CMK (cell line): ENCODE measurements around the gene IRF4.

ENCODE experiments used
- DNase-seq: peaks from one replicate; pipeline ENCODE4 v3.0.0-alpha.2; 2010; ENCODE audit warnings: low read depth

Gene IRF4

DNA sequence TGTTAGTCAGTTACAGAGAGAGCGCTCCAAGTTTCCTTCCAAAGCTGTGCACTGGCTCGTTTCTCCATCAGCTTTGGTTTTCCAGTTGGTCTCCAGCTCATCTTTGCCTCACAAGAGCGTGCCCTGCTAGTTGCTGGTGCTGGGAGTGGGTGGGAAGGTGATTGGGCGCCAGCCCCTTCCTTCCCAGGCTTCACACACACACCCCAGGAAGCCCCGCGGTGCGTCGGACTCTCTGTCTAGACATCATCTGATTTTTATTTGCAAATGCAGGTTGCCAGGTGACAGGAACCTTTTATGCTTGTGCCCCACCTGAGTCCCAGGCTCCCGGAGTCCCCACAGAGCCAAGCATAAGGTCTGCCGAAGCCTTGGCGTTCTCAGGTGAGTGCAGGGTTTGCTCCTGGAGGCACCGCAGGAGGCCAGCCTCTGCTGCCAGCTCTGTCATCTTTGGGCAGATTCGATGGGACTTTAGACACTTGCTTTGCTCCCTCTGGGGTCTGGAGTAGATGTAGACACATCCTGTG is 7.1 kb downstream of the IRF4 start:
- DNase-seq: no peak

DNA sequence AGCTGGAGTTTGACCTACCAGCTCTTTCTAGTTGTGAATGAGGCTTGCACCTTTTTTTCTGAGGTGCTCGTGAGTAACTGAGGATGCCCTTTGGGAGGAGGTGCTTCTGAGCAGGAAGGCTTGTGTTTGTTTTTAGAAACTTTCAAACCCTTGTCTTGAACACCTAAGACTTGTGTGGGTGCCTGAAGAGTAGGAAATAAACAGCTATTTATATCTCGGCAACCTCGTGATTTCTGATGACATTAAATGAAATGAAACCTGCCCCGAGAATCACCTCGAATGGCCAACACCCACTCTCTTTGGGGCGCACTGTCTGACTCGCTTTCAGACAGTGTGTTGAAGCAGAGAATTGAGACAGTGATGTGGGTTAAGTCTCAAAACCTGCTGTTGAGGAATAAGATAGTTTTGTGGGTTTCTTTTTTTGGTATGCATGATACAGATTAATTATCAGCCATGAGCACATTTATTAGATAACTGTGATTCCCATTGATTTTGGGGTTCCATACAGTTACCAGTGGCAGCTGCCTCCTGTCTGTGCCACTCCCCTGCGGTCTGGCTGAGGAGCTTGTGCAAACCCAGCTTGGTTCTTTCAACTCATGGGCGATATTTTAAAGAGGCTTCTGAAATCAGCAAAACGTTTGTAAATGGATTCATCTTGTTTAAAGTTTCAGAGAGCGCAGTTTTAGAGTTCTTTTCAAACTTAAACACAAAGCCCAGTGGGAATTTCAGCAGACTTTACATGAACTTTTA is 8.4 kb downstream of the IRF4 start:
- DNase-seq: no peak

DNA sequence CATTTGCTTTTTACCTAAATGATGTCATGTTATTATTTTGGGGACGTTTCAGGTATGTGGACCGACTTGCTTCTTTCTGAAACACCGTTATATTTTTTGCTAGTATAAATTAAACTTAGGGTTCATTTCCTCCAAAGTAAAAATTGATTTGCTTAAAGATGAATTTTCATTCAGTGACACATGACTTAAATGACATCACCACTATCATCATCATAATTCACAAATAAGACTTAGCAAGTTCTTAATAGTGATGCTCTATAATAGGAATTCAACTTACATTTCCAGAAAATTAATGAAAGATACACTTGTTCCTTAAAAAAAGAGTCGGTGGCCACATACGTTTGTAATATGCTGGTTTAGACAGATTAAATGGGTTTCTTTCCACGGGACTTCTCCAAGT is 9.3 kb downstream of the IRF4 start:
- no peak for DNase-seq

DNA sequence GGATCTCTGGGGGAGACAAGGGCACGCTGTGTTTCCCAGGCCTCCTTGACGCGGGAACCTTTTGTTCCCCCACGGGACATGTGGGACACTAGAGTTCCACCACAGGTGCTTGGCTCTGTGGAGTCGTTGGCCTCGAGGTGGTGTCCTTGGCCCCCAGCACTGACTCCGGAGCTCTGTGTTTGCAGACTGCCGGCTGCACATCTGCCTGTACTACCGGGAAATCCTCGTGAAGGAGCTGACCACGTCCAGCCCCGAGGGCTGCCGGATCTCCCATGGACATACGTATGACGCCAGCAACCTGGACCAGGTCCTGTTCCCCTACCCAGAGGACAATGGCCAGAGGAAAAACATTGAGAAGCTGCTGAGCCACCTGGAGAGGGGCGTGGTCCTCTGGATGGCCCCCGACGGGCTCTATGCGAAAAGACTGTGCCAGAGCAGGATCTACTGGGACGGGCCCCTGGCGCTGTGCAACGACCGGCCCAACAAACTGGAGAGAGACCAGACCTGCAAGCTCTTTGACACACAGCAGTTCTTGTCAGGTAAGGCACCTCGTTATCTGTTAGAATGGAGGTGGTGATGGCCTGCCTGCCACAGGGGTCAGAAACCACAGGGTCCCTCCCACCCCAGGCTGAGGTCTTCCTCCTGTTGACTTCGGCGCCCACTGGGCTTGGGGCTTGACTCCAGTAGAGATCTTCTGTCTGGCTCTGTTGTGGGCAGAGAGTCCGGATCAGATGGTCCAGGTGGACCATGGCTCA is 9.9 kb downstream of the IRF4 start:
- DNase-seq: no peak

DNA sequence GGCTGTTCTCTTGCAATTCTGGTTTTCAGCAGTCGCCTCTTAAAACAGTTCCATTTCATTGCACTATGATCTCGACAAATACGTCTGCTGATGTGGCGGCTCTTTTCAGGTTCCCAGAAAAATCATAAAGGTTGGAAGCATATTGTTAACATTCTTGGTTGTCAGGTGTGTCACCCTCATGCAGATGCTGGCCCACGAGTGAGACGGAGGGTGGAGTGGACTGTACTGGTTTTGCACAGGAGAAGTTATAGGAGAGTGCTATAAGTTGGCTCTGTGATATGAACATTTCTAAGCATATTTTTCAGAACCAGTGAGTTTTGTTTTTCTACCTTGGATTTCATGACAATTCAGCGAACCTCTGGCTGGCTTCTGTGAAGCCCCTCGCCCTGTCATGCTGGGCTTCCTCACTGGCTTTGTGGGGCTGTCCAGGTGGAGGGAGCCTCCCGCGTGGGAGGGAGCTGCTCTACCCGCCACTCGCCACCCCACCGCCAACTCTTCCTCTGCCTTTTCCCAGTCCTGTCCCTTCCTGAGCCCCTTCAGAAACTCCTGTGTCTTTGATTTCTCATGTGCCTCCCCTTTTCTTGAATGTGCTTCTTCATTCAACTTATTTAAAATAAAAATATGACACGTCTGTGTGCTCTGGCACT is 10.6 kb downstream of the IRF4 start:
- no peak for DNase-seq

DNA sequence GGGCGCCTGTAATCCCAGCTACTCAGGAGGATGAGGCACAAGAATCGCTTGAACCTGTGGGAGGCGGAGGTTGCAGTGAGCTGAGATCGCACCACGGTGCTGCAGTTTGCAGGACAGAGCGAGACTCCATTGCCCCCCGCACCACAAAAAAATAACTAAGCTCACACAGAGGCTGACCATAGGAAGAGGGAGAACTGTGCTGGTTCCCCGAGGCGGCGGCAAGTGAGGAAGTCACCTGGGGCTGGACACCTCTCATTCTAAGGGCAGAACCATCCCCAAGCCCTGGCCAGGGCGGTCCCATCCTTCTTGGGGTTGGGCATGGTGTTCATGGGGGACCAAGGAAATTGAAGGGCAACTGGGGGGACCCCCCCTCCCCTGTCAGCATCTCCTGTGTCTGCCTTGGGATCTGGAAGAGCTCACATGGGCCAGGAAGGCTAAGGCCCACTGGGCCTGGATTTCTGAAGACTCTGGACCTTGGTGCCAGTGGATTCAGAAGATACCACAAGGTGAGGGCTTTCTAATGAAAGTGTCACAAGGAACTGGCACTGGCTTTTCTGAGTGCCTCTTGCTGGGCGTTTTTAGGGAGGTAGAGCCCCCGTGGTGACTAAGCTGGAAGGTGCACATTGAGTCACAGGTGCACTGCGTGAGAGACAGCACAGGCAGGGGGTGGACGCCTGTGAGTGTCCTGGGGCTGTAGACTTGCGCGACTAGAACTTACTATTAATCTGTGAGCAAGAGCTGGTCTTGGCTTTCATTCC is 11.5 kb downstream of the IRF4 start:
- DNase-seq: no peak

DNA sequence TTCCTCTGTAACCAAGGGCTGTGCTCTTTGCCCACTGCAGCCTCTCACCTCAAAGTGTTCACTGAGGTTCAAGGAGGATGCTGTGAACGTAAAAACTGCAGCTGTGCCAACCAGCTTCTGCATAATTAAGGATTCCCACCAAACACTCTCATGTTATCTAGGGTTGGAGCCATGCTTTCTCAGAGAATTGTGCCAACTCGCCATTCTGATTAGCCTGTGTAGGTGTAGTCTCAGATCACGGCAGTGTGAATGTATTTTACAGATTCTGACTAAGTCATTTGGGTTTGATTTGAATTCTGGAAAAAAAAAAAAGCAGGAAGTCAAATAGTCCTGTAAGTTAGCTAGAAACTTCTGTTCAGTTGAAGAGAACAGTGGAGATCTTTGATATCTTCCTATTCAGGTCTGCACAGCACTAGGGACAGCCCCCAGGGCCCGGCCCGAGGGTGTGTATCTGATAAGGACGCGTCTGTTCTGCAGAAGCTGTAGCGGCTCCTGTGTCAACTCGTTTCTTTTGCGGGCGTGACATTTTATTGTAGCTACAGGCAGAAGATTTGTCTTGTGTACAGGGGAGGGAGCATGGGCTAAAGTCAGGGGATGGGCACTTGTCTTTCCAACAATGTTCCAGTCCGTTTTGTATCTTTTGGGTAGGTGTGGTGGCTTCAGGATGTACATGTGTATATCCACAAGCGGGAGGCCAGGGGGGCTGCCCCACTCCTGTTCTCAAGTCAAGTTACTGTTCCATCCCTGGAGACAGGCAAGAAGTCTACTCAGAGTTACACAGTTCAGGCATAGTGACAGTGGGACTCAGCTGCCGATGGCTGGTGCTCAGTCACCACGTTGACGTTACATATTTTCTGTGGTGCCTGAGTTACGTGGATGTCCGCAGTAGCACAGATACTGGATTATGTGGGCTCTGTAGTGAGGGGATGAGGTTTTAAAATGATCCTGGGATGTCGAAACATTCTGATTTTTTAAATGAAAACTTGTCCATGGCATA is 12.4 kb downstream of the IRF4 start:
- no peak for DNase-seq

DNA sequence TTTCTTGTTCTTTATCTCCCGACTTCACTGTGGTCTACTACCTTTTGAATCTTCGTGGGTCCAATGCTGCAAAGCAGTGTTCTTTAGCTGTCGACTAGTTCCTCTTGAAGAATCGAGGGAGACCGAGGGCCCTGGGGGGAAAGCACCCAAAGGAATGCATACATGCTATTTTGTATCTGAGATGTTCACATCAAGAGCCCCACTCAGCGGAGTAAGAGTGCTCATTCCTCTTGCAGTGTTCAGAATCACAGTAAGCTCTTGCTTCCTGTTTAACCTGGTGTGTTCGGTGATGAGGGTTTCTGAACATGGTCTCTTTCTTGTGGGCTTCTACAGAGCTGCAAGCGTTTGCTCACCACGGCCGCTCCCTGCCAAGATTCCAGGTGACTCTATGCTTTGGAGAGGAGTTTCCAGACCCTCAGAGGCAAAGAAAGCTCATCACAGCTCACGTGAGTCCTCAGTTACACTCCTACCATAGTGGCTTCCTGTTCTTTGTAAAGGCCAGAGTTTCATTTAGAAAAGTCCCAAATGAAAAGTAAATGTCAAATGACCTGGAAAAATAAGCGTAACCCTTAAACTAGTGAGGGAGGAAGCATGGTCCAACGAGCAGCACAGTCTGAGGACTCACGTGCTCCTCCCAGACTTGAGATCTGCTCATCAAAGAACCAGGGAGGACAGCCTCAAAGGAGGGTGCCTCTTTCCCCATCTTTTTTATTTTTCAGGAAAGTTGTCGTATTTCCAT is 13.3 kb downstream of the IRF4 start:
- no peak for DNase-seq

DNA sequence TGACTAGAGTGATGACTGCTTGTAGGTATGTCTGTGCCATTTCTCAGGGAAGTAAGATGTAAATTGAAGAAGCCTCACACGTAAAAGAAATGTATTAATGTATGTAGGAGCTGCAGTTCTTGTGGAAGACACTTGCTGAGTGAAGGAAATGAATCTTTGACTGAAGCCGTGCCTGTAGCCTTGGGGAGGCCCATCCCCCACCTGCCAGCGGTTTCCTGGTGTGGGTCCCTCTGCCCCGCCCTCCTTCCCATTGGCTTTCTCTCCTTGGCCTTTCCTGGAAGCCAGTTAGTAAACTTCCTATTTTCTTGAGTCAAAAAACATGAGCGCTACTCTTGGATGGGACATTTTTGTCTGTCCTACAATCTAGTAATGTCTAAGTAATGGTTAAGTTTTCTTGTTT is 16.6 kb downstream of the IRF4 start:
- no peak for DNase-seq

DNA sequence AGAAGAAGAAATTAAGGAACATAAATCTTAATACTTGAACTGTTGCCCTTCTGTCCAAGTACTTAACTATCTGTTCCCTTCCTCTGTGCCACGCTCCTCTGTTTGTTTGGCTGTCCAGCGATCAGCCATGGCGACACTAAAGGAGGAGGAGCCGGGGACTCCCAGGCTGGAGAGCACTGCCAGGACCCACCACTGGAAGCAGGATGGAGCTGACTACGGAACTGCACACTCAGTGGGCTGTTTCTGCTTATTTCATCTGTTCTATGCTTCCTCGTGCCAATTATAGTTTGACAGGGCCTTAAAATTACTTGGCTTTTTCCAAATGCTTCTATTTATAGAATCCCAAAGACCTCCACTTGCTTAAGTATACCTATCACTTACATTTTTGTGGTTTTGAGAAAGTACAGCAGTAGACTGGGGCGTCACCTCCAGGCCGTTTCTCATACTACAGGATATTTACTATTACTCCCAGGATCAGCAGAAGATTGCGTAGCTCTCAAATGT is 17.1 kb downstream of the IRF4 start:
- peak; percentile 12 for DNase-seq

DNA sequence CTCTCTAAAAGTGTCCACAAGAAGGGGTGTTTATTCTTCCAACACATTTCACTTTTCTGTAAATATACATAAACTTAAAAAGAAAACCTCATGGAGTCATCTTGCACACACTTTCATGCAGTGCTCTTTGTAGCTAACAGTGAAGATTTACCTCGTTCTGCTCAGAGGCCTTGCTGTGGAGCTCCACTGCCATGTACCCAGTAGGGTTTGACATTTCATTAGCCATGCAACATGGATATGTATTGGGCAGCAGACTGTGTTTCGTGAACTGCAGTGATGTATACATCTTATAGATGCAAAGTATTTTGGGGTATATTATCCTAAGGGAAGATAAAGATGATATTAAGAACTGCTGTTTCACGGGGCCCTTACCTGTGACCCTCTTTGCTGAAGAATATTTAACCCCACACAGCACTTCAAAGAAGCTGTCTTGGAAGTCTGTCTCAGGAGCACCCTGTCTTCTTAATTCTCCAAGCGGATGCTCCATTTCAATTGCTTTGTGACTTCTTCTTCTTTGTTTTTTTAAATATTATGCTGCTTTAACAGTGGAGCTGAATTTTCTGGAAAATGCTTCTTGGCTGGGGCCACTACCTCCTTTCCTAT is 17.9 kb downstream of the IRF4 start:
- DNase-seq: no peak

DNA sequence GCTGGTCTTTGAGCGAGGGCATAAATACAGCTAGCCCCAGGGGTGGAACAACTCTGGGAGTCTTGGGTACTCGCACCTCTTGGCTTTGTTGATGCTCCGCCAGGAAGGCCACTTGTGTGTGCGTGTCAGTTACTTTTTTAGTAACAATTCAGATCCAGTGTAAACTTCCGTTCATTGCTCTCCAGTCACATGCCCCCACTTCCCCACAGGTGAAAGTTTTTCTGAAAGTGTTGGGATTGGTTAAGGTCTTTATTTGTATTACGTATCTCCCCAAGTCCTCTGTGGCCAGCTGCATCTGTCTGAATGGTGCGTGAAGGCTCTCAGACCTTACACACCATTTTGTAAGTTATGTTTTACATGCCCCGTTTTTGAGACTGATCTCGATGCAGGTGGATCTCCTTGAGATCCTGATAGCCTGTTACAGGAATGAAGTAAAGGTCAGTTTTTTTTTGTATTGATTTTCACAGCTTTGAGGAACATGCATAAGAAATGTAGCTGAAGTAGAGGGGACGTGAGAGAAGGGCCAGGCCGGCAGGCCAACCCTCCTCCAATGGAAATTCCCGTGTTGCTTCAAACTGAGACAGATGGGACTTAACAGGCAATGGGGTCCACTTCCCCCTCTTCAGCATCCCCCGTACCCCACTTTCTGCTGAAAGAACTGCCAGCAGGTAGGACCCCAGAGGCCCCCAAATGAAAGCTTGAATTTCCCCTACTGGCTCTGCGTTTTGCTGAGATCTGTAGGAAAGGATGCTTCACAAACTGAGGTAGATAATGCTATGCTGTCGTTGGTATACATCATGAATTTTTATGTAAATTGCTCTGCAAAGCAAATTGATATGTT is 19.2 kb downstream of the IRF4 start:
- no peak for DNase-seq

DNA sequence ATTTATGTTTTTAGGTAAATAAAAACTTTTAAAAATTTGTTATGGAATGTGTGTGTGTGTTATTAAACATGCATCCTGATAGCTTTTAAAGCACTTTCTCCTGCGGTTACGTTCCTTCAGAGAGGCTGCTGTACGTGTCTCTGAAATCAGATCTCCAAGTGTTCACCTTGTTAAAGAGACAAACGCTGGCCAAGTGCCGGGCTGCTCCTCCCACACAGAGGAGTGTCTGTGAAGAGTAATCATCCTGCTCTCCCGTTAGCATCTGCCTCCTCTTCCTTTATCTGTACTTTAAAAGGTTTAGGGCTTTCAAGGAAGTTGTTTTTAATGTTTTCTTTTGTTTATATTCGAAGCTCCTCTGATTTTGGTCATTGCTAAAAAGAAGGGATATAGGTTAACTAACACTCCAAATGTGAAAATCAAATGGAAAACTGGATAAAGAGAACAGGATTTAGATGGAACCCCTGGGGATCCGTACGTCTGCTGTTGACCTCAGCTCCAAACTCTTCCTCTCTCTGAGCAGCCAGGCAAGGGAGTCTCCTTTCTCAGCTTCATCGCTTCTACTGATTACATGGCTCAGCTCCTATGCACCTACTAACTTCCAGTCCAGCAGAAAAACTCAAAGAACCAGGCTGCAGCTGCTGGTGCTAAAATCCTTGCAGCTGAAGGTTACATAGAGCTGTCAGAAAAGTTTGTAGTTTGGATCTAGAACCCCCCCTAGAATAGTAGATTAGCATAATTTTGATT is 20.0 kb downstream of the IRF4 start:
- no peak for DNase-seq

DNA sequence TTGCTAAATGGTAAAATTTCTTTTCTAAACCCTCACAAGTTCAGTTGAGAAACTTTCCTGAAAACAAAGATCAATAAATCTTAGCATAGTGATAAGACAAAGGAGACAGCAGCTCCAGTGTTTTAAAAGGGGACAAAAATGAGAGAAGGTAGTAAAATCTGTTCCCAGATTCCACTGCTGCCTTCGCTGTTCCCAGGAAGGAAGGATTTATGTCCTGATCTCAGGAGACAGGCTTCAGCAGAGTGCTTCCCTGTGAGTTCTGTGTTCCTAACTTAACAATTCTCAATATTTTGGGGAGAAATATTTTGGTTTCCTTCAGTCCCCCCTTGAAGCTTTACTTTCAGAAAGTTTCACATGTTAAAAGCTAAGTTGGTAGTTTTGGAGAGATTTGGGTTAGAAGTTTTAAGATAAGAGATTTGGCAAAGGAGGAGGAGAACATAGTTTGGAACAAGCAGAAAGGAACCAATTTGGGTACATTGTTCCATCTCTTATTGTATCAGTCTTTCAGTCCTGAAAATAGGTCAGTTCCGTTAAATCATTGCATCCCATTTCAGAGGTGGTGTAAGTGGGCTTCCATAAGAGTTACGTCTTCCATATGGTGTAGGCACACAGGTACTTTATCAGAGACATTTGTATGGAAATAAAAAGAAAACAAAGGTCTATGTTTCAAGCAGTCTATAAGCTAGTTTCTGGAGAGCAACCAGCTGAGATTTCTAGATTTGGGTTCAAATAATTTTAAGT is 20.8 kb downstream of the IRF4 start:
- no peak for DNase-seq

DNA sequence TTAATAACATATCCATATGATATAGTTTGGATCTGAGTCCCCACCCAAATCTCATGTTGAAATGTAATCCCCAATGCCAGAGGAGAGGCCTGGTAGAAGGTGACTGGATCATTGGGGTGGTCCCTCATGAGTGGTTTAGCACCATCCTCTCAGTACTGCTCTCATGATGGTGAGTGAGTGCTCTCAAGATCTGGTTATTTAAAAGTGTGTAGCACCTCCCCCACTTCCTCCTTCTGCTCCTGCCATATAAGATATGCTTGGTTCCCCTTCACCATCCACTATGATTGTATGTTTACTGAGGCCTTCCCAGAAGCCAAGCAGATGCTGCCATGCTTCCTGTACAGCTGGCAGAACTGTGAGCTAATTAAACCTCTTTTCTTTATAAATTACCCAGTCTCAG is 22.9 kb downstream of the IRF4 start:
- peak; percentile 17 for DNase-seq

DNA sequence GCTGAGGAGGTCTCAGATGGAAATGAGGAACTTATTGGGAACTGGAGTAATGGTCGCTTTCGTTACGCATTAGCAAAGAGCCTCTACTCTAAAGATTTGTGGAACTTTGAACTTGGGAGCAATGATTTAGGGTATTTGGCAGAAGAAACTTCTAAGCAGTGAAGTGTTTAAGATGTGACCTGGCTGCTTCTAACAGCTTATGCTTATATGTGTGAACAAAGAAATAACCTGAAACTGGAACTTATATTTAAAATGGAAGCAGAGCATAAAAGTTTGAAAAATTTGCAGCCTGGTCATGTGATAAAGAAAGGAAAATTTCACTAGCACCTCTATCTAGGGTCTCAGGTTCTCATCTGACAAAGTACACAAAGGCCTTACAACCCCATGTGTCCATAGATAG is 23.5 kb downstream of the IRF4 start:
- DNase-seq: no peak

DNA sequence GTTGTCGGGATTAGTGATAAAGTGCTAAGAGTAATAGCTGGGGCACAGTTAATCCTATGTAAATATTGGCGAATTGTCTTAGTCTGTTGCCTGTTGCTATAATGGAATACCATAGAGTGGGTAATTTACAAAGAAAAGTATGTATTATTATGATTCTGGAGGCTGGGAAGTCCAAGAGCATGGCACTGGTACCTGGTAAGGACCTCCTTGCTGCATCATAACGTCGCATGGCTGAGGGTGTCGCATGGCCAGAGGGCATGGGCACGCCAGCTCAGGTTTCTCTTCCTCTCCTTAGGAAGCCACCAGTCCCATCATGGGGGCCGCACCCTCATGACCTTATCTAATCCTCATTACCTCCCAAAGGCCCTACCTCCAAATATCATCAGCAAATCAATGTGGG is 29.7 kb downstream of the IRF4 start:
- DNase-seq: no peak
